ENCODE measurements around the gene DIO3. TPM values are rescaled to one million over a fixed set of nuclear protein-coding genes. Genes with fewer than 3 reads are reported as not detected.

The DIO3 gene
- total RNA-seq, 1 experiment from 2014 or later, result 2.3 TPM

- CTCF ChIA-PET, result no interaction called here
- BruUV-seq (replicated peaks), result no TSS peak
- Mint-ChIP-seq H3K9me3 (ENCODE audit: low read depth, unreplicated experiment) (no peaks in the 10 kb centered on the region), H3K27me3 (ENCODE audit: unreplicated experiment) (peaks cover 86% of the 10 kb centered on the region), H3K4me3 (ENCODE audit: low read depth, unreplicated experiment) (no peak overlapping the region), H3K4me1 (ENCODE audit: low read depth, unreplicated experiment) (no peaks in the 10 kb centered on the region), H3K27ac (ENCODE audit: unreplicated experiment) (no peak overlapping the region), H3K36me3 (ENCODE audit: insufficient read depth, unreplicated experiment) (no peaks in the 10 kb centered on the region)
- no peak for TF ChIP-seq CTCF (IDR thresholded peaks at IDR 0.05; ENCODE audit: unreplicated experiment)
- intact Hi-C loops (cut with micrococcal nuclease; ENCODE audit: unreplicated experiment), result no loop called here
- DNase-seq, result no peak
Observed at GRCh38 chr14:101582294-101582693, 21.0 kb downstream of the DIO3 start.

- BruUV-seq (replicated peaks), result no TSS peak
- Mint-ChIP-seq H3K36me3 (ENCODE audit: insufficient read depth, unreplicated experiment) (no peaks in the 10 kb centered on the region), H3K27me3 (ENCODE audit: unreplicated experiment) (peaks cover 86% of the 10 kb centered on the region), H3K4me1 (ENCODE audit: low read depth, unreplicated experiment) (no peaks in the 10 kb centered on the region), H3K4me3 (ENCODE audit: low read depth, unreplicated experiment) (no peak overlapping the region), H3K27ac (ENCODE audit: unreplicated experiment) (no peak overlapping the region), H3K9me3 (ENCODE audit: low read depth, unreplicated experiment) (no peaks in the 10 kb centered on the region)
- no peak for TF ChIP-seq CTCF (IDR thresholded peaks at IDR 0.05; ENCODE audit: unreplicated experiment)
- intact Hi-C loops (cut with micrococcal nuclease; ENCODE audit: unreplicated experiment), result no loop called here
- DNase-seq, result no peak
- CTCF ChIA-PET, result interaction anchor here (0.6 kb wide), 1 partner anchor 906 kb away, joined by 4 read pairs; no protein-coding TSS in a partner anchor
Observed at GRCh38 chr14:101583006-101583714, 21.9 kb downstream of the DIO3 start.

- H3K4me1 Mint-ChIP-seq (ENCODE audit: low read depth, unreplicated experiment), result no peaks in the 10 kb centered on the region
- no peaks in the 10 kb centered on the region for H3K9me3 Mint-ChIP-seq (ENCODE audit: low read depth, unreplicated experiment)
- no peak for DNase-seq
- intact Hi-C loops (cut with micrococcal nuclease; ENCODE audit: unreplicated experiment), result no loop called here
- CTCF ChIA-PET, result interaction anchor here (0.6 kb wide), 1 partner anchor 906 kb away, joined by 4 read pairs; no protein-coding TSS in a partner anchor
- no peaks in the 10 kb centered on the region for H3K36me3 Mint-ChIP-seq (ENCODE audit: insufficient read depth, unreplicated experiment)
- BruUV-seq (replicated peaks), result no TSS peak
- H3K4me3 Mint-ChIP-seq (ENCODE audit: low read depth, unreplicated experiment), result no peak overlapping the region
- peaks cover 86% of the 10 kb centered on the region for H3K27me3 Mint-ChIP-seq (ENCODE audit: unreplicated experiment)
- TF ChIP-seq CTCF (IDR thresholded peaks at IDR 0.05; ENCODE audit: unreplicated experiment), result no peak
- H3K27ac Mint-ChIP-seq (ENCODE audit: unreplicated experiment), result no peak overlapping the region
Observed at GRCh38 chr14:101583715-101584054, 22.4 kb downstream of the DIO3 start.

GRCh38 chr14:101584055-101584859, 23.0 kb downstream of the DIO3 start:
- no peak for DNase-seq
- peaks cover 87% of the 10 kb centered on the region for H3K27me3 Mint-ChIP-seq (ENCODE audit: unreplicated experiment)
- CTCF ChIA-PET, result interaction anchor here (0.6 kb wide), 1 partner anchor 907 kb away, joined by 4 read pairs; no protein-coding TSS in a partner anchor
- no peak overlapping the region for H3K4me3 Mint-ChIP-seq (ENCODE audit: low read depth, unreplicated experiment)
- no peak for TF ChIP-seq CTCF (IDR thresholded peaks at IDR 0.05; ENCODE audit: unreplicated experiment)
- H3K36me3 Mint-ChIP-seq (ENCODE audit: insufficient read depth, unreplicated experiment), result no peaks in the 10 kb centered on the region
- intact Hi-C loops (cut with micrococcal nuclease; ENCODE audit: unreplicated experiment), result no loop called here
- no peaks in the 10 kb centered on the region for H3K9me3 Mint-ChIP-seq (ENCODE audit: low read depth, unreplicated experiment)
- no peak overlapping the region for H3K27ac Mint-ChIP-seq (ENCODE audit: unreplicated experiment)
- BruUV-seq (replicated peaks), result no TSS peak
- H3K4me1 Mint-ChIP-seq (ENCODE audit: low read depth, unreplicated experiment), result no peaks in the 10 kb centered on the region

All from Calu3 (cell line).